ENCODE data around the gene PCDHGA4.
"Not testable (repeated sequence)": the region's sequence is repeated elsewhere in the genome, so short reads cannot be mapped to it uniquely, and the experiment has no call there.

The PCDHGA4 gene

GRCh38 chr5:141354900-141355469 is at the start of gene PCDHGA4:
TSS of gene PCDHGA4 (plus strand) at chr5:141355021. CDS start at chr5:141355108, 87 bp downstream.
- peak in 1 of 3 donors; percentile 11 for DNase-seq

- DNase-seq = no peak
Measured at GRCh38 chr5:141306630-141307029, 48.2 kb upstream of the PCDHGA4 start.

- no peak for DNase-seq
Measured at GRCh38 chr5:141313711-141314110, 41.1 kb upstream of the PCDHGA4 start.

- not testable (repeated sequence) for DNase-seq
Measured at GRCh38 chr5:141316963-141317362, 37.9 kb upstream of the PCDHGA4 start.

- no peak for DNase-seq
Measured at GRCh38 chr5:141319202-141319601, 35.6 kb upstream of the PCDHGA4 start.

- DNase-seq = no peak
Measured at GRCh38 chr5:141319699-141320098, 35.1 kb upstream of the PCDHGA4 start.

GRCh38 chr5:141320225-141321169 is 34.3 kb upstream of the PCDHGA4 start, which contains the start of gene TAF7:
TSS of gene TAF7 (minus strand) at chr5:141320784. CDS start at chr5:141320044, 740 bp downstream.
- DNase-seq = peak; percentile 96 to 98 (median 97)

GRCh38 chr5:141322261-141322660 is 32.6 kb upstream of the PCDHGA4 start:
- no peak for DNase-seq

- peak; percentile 39 to 53 (median 51) for DNase-seq
Measured at GRCh38 chr5:141326088-141326854, 28.6 kb upstream of the PCDHGA4 start.

GRCh38 chr5:141328231-141328630 is 26.6 kb upstream of the PCDHGA4 start:
- DNase-seq = no peak

- DNase-seq = peak in 1 of 3 donors; percentile 16
Measured at GRCh38 chr5:141330299-141331080, 24.3 kb upstream of the PCDHGA4 start, which contains the start of gene PCDHGA1. TSS of gene PCDHGA1 (plus strand) at chr5:141330514.

- DNase-seq = not testable (repeated sequence)
Measured at GRCh38 chr5:141332571-141332970, 22.2 kb upstream of the PCDHGA4 start.

GRCh38 chr5:141338538-141339306 is 16.1 kb upstream of the PCDHGA4 start, which contains the start of gene PCDHGA2:
TSS of gene PCDHGA2 (plus strand) at chr5:141338760.
- DNase-seq = no peak

- not testable (repeated sequence) for DNase-seq
Measured at GRCh38 chr5:141340781-141341354, 14.0 kb upstream of the PCDHGA4 start.

- DNase-seq = no peak
Measured at GRCh38 chr5:141342773-141343172, 12.0 kb upstream of the PCDHGA4 start.

GRCh38 chr5:141343242-141343952 is 11.4 kb upstream of the PCDHGA4 start, which contains the start of gene PCDHGA3:
TSS of gene PCDHGA3 (plus strand) at chr5:141343829. CDS start at chr5:141344034, 205 bp downstream.
- peak; percentile 32 to 38 (median 35) for DNase-seq

GRCh38 chr5:141343953-141344463 is 10.8 kb upstream of the PCDHGA4 start:
- no peak for DNase-seq

- no peak for DNase-seq
Measured at GRCh38 chr5:141345327-141345726, 9.5 kb upstream of the PCDHGA4 start.

GRCh38 chr5:141346017-141346416 is 8.8 kb upstream of the PCDHGA4 start:
- not testable (repeated sequence) for DNase-seq
